ENCODE data around the gene PGGHG.
"Not testable (repeated sequence)": the region's sequence is repeated elsewhere in the genome, so short reads cannot be mapped to it uniquely, and the experiment has no call there.

PGGHG gene

DNA sequence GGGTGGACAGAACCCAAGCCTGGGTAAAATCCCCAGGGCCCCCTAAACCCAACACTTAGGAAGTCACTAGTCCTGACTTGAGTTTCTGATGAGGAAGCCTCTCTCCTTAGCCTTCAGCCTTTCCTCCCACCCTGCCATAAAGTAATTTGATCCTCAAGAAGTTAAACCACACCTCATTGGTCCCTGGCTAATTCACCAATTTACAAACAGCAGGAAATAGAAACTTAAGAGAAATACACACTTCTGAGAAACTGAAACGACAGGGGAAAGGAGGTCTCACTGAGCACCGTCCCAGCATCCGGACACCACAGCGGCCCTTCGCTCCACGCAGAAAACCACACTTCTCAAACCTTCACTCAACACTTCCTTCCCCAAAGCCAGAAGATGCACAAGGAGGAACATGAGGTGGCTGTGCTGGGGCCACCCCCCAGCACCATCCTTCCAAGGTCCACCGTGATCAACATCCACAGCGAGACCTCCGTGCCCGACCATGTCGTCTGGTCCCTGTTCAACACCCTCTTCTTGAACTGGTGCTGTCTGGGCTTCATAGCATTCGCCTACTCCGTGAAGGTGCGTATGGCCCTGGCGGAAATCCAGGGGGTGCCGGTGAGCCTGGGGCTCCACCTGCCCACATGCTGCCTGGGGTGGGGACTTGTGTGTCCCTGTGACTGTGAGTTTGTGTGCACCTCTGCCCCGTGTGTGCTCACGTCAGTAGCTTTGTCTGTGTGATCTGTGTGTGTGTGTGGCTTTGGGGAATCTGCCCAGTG, 25.0 kb downstream of the PGGHG start, which contains the start of gene IFITM1:
Gene IFITM1 (plus strand): TSS at position 254 of the 767 bp plus-strand sequence. CDS start 131 bp downstream, at position 385.
- DNase-seq (ENCODE audit: low spot score): peak; percentile 72

DNA sequence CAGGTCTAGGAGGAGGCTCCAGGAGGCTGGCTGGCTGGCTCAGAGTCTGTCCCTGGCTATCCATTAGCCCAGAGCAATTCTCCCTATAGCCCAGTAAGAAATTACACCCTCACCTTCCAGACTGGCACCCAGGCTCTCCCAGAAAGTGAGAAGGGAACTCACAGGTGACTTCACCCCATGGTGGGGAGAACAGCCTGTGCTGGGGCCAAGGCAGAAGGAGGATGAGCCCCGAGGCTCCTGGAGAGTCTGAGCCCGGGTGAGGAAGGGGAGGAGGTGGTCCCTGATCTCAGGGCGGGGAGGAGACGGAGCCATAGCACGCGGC, 25.6 kb downstream of the PGGHG start:
- DNase-seq (ENCODE audit: low spot score): not testable (repeated sequence)

DNA sequence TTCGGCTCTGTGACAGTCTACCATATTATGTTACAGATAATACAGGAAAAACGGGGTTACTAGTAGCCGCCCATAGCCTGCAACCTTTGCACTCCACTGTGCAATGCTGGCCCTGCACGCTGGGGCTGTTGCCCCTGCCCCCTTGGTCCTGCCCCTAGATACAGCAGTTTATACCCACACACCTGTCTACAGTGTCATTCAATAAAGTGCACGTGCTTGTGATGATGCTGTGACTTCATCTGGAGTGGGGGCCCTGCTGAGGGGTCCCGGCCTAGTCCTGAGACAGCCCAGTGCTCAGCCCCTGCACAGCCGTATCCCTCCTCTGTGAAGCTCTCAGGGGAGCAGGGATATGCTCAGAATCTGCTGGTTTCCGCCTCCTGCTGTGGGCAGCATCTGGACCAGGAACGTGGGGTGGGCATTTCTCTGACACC, 26.1 kb downstream of the PGGHG start:
- no peak for DNase-seq (ENCODE audit: low spot score)

DNA sequence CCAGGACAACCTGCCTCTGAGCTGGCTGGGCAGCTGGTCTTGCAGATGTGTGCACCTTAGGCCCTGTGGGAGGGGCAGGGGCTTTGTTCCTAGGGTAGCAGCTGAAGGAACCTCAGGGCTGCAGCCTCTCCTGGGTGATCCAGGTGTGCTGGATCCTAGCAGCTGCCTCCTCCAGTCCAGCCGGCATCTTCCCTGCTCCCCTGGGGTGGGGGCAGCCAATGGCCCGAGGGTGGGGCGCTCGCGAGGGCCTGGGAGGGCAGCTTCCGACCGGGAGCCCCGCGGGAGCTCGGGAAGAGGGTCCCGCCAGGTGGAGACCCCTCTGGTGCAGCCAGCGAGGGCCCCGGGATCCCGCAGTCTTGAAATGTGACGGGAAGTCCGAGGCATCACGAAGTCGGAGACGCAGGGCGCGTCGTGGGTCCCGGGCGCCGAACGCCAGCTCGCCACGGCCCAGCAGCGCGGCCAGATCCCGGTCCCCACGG, 26.6 kb downstream of the PGGHG start:
- DNase-seq (ENCODE audit: low spot score): no peak

DNA sequence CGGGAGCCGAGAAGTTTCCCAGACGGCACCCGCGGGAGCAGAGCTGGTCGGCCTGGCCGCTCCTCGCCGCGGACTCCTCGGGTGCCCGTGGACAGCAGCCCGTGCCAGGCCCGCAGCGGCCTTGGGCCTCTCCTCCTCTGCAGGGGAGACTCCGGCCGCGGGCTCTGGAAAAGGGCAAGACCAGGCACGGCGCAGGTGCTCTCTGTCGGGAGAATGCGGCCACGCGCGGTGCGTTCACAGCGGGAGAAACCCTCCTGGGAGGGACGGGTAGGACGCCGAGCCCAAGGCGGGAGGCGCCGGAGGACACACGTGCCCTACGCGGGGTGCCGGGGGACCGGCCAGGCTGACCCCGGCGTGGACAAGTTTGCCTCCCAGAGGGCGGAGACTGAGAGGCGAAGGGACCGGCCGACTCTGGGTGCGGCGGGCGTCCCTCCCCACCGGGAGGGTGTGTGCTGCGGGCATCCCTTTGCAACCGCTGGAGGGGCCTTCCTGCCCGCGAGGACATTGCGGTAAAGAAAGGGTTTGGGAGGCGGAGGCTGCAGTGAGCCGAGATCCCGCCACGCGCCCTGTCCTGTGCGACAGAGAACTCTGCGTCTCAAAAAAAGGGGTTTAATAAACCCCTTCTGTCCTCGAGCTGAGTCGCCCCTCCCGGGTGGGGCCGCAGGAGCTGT, 27.2 kb downstream of the PGGHG start:
- peak; percentile 29 for DNase-seq (ENCODE audit: low spot score)

DNA sequence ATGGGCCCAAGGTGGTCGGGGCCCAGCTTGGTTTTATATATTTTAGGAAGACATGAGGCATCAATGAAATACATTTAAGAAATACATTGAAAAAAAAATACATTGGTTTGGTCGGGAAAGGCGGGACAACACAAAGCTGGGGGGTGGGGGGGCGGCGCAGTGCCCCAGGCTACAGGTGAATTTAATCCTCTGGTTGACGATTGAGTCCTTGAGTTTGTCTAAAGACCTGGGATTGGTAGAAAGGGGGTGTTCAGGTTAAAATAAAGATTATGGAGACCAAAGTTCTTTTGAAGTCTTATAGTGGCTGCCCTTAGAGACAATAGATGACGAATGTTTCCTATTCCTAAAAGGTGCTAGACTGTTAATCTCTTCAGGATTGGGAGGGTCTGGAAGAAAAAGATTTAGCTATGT, 28.0 kb downstream of the PGGHG start:
- DNase-seq (ENCODE audit: low spot score): no peak

DNA sequence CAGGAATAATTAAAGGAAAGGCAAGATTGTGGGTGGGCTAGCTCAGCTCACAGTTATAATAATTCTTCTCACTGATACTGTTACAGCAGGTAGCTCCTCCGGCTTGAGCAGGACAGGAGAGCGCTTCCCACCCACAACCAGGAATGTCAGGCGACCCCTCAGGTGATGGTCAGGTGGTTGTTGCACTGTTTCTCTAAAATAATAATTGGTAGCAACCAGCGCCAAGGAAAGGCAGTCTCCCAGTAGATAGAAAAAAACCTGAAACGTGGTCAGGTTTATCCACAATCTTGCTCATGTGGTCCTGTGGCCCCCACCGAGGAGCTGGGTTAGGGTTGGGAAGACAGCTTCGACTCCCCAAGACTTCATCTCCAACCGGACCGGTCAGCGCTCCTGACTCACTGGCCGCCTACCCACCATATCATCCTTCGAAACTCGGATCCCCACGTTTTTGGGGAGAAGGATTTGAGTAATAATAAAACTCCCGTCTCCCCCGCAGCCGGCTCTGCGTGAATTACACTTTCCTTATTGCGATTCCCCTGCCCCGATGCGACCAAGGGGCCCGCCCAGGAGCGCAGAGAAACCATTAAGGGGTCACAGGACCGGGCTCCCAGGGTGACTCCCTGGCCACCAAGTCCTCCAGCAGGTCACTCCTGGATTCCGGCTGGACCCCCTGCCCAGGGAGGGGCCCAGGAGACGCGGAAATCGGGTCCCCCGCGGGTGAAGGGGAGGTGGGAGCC, 28.9 kb downstream of the PGGHG start:
- not testable (repeated sequence) for DNase-seq (ENCODE audit: low spot score)

DNA sequence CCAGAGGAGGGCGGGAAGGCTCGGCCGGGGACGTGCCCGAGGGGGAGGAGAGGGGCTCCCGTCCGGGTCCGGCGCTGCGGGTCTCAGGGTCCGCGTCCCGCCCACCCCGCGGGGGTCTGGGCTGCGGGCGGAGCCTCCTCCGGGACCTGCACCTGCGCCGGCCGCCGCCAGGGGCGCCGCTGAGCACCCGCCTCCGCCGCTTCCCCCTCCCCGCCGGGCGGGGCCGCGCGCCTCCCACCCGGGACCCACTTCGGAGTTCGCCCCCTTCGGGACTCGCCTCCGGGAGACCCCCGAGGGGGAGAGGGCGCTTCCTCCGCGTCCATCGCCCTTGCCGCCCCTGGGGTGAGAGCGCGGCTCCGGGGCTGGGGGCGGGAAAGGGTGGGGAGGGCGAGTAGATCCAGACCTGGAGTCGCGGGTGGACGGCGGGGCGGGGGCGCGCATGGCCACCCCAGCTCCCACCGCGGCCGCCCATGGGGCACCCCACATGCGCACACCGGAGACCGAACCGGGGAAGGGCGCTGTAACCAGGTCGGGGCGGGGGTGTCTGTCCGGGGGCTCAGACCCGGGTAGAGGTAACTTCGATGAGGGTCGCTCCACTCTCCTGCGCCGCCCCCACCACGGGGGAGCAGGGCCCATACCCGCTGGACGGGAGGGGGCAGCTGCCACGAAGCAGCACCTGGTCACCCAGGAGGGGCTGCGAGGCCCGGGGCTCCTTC, 29.6 kb downstream of the PGGHG start:
- not testable (repeated sequence) for DNase-seq (ENCODE audit: low spot score)

DNA sequence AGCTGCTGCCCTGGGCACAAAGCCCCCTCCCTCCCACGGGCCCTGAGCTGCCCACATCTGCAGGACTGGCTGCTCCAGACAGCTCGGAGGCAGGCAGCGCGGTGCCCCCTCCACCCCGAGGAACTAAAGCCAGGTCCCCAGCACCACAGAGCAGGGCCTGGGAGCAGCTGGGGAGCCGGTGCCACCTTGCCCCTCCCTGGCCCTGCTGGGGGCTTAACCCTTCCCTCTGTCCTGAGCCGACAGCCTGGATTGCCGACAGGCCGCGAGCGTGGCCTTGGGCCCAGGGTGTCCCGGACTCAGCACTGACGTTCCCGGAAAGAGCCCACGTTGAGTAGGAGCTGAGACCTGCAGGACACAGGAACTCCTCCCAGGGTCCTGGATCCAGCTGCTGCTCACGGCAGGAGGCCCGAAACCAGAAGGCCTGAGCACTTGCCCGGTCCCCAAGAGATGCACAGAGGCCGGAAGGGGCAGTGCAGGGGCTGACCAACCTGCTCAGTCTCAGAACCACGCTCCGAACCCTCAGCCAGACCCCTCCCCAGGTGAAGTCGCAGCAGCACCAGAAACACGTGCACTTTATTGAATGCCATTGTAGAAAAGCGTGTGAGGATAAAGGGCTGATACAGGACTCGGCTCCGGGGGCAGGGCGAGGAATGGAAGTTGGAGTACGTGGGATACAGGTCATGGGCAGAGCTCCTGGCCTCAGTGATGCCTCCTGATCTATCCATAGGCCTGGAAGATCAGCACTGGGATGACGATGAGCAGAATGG, 30.4 kb downstream of the PGGHG start:
- not testable (repeated sequence) for DNase-seq (ENCODE audit: low spot score)

DNA sequence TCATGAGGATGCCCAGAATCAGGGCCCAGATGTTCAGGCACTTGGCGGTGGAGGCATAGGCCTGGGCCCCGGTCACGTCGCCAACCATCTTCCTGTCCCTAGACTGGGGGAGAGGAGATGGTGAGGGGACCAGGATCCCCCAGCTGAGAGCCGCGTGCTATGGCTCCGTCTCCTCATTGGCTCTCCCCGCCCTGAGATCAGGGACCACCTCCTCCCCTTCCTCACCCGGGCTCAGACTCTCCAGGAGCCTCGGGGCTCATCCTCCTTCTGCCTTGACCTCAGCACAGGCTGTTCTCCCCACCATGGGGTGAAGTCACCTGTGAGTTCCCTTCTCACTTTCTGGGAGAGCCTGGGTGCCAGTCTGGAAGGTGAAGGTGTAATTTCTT, 31.0 kb downstream of the PGGHG start:
- DNase-seq (ENCODE audit: low spot score): not testable (repeated sequence)

DNA sequence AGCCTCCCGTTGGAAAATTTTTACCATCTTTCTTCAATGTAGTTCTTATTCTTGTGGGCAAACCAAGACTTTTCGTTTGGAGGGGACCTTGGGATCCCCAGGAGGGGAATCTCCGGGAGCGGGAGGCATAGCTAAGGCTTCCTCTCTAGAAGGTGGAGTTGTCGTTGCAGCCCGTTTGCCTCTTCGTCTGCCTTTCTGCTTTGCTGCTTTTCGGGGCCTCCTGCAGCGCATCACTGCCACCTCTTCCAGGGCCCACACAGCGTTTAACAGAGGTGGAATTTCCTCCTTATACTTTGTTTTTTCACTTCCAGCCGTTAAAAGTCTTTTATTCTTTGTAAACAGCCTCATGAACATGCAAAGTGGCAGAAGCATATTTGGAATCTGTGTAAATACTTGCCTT, 35.2 kb downstream of the PGGHG start:
- no peak for DNase-seq (ENCODE audit: low spot score)

DNA sequence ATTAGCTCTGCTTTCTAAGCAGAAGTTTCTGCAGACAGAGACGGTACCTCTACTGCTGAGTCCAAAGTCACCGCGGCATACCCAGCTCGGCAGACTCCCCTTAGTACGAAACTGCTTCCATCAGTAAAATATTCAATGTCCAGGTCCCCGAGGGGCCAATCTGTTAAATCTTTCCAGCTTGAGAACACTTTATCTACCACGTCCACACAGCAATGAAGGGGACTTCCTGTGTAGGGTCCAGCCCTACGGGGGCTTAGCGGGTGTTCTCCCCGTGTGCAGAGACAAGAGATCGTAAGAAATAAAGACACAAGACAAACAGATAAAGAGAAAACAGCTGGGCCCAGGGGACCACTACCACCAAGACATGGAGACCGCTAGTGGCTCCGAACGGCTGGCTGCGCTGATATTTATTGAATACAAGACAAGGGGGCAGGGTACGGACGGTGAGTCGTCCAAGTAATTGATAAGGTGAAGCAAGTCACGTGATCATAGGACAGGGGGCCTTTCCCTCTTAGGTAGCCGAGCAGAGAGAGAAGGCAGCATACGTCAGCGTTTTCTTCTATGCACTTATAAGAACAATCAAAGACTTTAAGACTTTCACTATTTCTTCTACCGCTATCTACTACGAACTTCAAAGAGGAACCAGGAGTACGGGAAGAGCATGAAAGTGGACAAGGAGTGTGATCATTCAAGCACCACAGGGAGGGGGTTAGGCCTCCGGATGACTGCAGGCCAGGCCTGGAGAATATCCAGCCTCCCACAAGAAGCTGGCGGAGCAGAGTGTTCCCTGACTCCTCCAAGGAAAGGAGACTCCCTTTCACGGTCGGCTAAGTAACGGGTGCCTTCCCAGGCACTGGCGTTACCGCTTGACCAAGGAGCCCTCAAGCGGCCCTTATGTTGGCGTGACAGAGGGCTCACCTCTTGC, 35.9 kb downstream of the PGGHG start:
- not testable (repeated sequence) for DNase-seq (ENCODE audit: low spot score)

DNA sequence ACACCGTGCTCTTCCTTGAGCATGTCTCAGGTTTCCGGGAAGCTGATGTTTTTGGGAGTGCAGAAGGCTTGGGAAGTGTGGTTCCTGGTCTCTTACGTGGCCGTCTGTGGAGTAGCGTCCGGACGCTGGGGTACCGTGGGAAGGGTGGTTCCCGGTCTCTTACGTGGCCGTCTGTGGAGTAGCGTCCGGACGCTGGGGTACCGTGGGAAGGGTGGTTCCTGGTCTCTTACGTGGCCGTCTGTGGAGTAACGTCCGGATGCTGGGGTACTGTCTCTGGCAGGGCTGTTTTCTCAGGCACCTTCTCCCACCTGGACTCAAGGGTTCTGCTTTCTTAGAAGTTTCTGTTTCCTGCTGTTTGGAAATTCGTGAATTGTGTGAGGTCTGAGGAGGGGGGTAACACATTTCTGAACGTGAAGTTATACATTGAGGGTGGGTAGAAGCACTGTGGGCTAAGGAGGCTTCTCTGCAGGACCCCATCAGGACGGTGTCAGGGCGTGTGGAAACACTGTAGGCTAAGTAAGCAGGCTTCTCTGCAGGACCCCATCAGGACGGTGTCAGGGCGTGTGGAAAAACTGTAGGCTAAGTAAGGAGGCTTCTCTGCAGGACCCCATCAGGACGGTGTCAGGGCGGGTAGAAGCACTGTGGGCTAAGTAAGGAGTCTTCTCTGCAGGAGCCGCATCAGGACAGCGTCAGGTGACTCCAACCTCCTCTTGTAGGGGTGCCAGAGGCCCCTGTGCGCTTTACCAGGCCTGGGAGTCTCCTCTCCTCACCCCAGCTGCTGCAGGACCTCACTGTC, 37.1 kb downstream of the PGGHG start:
- no peak for DNase-seq (ENCODE audit: low spot score)

DNA sequence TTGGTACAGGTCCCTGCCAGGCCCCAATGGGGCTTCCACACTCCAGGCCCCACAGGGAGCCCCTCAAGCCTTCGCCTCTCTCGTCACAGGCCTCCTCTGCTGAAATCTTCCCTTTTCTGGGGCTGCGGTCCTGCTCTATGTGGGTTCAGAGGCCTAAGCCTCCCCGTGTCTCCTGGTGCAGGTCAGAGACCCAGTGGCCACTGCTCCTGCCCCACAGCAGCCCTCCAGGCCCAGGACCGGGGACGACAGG, 37.6 kb downstream of the PGGHG start:
- no peak for DNase-seq (ENCODE audit: low spot score)

DNA sequence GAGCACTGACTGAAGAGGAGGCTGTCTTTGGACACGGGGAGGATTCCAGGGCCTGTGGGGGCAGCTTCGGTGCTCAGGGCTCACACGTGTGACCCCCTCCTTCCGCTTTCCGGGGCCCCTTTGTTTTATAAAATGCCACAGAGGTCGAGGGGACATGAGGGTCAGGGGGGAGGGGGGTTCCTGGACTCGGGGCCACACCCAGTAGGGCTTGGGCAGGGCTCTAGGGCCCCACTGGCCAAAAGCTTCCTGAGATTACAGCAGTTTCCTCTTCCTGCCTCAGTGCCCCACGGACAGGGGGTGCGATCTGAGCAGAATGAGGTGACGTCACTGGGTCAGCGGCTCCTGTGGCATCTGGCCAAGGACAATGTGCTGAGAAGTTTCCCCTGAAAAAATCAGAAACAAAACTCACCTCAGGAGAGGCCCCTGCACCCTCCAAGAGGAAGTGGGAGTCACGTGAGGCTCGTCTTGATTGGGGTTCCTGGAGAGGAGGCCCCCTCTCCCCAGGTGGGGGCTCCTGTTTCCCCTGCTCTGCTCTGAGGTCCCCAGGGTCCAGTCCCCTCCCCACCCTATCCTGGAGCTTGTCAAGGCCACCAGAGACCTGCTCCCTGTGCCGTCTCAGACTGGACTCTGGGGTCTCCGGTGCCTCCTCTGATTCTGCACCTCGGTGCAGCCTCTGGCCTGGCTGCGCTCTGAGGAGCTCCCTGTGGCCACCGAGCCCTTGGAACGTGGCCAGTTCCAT, 38.1 kb downstream of the PGGHG start:
- no peak for DNase-seq (ENCODE audit: low spot score)

DNA sequence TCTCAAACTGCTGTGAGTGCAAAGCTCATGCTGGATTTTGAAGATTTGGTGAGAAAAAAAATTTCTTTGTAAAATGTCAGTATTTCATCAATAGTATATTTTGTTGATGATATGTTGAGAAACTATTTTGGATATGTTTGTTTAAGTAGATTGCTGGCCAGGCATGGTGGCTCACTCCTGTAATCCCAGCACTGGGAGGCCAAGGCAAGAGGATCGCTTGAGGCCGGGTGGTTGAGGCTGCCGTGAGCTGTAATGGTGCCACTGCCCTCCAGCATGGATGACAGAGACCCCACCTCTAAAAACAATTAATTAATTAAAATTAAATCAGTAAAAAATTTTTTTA, 38.6 kb downstream of the PGGHG start:
- no peak for DNase-seq (ENCODE audit: low spot score)

DNA sequence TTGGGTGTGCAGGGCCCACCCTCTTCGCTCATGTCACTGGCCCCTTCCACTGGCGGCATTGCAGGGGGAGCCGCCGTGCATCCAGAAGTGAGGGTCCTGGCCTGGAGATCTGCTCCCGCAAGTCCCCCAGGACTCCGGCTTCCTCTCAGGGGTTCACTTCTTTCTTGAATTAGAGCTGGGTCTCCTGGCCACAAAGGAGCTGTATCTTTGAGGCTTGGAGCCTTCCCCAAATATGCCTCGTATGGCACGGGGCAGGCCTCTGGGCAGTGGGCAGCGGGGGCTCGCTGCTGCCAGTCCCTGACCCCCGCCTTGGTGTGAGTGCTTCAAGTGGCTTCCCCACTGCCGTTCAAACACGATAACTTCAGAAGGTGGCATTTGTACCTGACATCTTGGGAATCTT, 39.1 kb downstream of the PGGHG start:
- no peak for DNase-seq (ENCODE audit: low spot score)

DNA sequence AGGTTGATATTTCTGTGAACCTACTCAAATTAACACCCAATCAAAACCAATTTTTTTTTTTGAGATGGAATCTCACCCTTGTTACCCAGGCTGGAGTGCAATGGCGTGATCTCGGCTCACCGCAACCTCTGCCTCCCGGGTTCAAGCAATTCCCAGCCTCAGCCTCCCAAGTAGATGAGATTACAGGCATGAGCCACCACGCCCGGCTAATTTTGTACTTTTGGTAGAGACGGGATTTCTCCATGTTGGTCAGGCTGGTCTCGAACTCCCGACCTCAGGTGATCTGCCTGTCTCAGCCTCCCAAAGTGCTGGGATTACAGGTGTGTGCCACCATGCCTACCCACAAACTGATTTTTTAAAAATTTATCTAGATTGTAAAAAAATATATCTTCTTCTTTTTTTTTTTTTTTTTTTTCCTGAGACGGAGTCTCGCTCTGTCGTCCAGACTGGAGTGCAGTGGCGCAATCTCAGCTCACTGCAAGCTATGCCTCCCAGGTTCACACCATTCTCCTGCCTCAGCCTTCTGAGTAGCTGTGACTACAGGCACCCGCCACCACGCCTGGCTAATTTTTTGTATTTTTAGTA, 39.7 kb downstream of the PGGHG start:
- not testable (repeated sequence) for DNase-seq (ENCODE audit: low spot score)

DNA sequence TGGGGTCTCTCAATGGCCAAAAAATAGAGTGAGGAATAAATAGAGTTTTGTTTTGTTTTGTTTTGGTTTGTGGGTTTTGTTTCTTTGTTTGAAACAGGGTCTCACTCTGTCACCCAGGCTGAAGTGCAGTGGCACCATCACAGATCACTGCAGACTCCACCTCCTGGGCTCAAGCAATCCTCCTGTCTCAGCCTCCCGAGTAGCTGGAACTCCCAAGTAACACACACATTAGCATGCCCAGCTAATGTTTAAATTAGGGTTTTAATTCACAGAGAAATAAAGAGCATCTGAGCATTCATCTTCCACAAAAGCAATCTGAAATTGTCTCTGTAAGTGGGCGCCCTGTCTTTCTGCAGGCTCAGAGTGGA, 40.9 kb downstream of the PGGHG start:
- DNase-seq (ENCODE audit: low spot score): no peak

Data from AG20443 (cell line).